GM19099 (cell line): ENCODE results near the gene AGPAT3.

ENCODE experiments used
- POLR2A ChIP-seq: IDR thresholded peaks from 3 replicates; pipeline ENCODE4 v1.6.1; 2011; ENCODE audit warnings: low read depth; ENCODE audit not compliant: insufficient read length; ENCODE audit errors: extremely low read depth

Gene AGPAT3

DNA sequence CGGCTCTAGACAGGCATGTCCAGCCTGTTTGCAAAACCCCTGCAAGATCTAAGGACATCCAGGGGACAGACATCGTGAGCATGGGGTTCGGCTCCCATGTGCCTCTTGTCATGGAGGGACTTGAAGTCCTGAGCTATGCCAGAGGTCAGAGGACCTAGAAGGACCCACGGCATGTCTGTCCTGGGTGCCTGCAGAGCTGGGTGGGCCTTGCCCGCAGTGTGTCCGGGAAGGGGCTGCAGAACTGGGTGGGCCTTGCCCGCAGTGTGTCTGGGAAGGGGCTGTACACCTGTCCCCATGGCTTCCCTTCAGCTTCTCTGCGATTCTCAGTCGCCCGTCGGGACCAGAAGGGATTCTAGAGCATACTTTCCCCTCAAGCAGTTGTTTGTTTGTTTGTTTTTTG is 127.1 kb downstream of the AGPAT3 start:
- TF ChIP-seq POLR2A, result no peak

DNA sequence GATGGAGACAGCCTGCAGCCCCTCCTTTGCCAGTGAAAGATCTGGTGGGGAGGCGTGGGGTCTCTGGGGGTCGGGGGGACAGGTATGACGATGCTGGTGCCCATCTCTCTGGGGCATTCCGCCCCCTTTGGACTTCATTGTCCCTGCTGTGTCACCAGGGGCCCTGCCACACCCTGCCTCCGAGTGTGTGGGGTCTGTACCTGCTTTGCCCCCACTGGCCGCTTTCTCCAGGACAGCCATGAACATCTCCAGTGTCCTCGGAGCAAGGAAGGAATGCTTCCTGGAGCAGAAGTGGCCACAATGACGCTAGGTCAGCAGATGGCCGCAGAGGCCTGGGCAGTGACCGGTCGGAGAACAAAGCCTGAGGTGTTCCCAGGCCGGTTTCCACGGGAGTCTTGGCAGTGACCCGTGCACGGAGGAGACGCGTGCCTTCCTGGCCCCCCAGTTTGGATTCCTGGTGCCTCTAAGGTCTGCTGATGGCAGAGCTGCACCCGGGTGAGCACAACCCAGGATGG is 128.5 kb downstream of the AGPAT3 start:
- TF ChIP-seq POLR2A, result no peak

DNA sequence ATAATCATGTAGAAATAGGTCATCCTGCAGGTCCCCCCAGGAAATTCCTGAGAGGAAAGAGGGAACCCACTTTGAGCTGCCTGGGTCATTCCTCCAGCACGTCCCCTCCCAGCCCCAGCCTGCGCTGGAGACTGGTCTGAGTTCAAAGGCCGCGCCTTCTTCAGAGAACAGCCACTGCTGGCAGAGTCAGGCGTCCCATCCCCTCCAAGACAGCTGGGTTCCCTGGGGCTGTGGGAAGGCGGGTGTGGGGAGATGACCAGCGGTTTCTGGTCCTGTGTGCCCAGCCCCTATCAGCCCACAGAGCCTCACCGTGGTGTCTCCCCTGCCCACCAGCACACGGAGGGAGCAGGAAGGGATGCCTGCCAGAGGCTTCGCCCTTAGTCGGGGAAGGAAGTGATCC is 129.1 kb downstream of the AGPAT3 start:
- TF ChIP-seq POLR2A, result no peak

DNA sequence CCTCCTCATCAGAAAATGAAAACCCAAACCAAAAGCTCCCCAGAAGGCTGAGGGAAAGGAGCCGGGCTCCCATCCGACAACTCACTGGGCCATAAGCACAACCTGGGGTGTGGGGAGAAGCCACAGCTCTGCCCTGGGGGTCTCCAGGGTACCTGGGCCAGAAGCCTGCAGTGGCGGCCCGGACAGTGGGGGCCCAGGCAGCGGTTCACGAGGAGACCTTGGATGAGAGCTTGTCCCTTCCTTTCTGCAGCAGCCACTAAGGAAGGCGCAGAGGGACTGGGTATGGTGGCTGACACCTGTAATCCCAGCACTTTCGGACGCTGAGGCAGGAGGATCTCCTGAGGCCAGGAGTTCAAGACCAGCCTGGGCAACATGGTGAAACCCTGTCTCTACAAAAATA is 129.6 kb downstream of the AGPAT3 start:
- TF ChIP-seq POLR2A, result no peak

DNA sequence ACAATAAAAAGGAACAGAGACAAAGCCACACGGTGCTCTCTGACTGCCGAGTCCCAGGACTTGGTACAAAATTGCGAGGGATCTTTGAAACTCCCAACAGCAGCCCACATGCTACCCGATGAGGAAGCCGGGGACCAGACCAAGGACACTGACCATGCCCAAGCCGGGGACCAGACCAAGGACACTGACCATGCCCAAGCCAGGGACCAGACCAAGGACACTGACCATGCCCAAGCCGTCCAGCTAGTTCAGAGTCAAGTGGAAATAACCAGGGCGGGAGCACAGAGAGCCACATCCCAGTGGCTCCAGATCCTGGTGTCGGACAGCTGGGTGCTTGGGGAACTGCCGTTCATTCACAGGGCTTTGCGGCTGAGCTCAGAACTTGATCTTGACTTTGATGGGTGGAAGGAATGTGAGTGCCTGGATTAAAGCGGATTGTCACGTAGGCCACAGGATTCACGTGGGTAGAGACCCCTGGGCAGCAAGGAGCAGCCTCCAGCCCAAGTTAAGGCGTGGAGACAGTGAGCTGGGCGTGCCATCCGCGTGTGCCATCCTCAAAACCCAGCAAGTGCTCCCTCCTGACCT is 130.6 kb downstream of the AGPAT3 start:
- no peak for TF ChIP-seq POLR2A

DNA sequence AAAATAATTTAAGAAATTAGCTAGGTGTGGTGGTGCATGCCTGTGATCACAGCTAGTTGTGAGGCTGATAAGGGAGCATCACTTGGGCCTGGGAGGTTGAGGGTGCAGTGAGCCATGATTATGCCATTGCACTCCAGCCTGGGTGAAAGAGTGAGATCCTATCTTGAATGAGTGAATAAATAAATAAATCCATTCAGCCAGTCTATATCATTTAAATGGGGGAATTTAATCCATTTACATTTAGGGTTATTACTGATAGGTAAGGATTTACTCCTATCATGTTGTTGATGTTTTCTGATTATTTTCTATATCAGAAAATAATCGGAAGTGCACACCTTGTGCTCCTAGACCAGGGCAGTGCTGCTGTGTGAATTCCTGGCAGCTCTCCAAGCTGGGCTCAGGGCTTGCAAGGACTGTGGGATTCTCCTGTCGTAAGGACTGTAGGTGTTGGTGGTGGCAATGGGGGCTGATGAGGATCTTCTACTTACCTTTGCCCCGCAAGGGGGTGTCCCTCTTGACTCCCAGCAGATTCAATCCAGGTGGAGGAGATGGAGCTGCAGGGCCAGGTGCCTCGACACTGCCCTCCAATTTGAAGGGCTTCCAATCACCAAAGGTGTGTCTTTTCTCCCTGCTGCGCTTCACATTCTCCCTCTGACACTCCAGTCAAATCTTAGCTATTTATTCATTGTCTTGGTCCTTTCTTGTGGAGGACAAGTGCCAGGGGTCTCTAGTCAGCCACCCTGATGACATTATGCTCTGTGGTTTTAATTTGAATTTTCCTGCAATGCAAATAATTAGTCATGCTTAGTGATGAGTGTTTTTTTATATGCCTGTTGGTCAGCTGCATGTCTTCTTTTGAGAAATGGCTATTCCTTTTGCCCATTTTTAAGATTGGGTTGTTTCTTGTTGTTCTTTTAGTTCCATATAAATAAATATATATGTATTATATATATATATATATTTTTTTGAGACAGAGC is 133.0 kb downstream of the AGPAT3 start:
- no peak for TF ChIP-seq POLR2A

DNA sequence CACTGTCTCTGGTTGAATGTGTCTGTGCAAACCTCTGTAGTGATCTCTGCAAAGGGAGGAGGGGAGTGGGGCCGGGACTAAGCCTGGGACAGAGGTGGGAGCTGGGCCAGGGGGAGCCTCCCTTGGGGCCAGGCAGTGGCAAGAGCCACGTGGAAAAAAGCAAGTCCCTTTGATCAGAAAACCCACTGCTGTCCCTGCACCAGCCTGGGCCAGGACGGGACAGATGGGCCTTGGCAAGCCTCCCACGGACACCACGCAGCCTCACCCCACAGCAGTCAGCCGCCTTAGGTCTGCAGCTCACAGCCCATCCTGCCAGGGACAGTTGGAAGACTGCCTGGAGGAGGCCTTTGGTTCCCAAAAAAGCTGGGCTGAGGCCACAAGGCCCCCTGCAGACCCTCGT is 135.3 kb downstream of the AGPAT3 start:
- TF ChIP-seq POLR2A, result no peak

DNA sequence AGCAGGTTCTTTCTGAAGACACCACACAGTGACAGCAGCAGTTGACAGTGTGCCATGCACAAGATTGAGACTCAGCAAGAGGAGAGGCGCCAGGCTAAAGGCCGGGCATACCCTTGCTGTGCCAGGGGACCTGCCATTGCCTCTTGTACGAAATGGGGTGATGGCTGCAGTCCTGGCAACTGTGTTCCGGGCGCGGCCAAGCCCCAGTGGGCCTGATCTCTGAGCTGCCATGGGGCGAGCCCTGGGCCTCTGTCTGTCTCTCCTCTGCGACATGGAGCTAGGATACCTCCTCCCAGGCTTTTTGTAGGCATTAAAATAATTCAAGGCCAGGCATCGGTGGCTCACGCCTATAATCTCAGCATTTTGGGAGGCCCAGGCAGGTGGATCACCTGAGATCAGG is 137.5 kb downstream of the AGPAT3 start:
- TF ChIP-seq POLR2A, result no peak

DNA sequence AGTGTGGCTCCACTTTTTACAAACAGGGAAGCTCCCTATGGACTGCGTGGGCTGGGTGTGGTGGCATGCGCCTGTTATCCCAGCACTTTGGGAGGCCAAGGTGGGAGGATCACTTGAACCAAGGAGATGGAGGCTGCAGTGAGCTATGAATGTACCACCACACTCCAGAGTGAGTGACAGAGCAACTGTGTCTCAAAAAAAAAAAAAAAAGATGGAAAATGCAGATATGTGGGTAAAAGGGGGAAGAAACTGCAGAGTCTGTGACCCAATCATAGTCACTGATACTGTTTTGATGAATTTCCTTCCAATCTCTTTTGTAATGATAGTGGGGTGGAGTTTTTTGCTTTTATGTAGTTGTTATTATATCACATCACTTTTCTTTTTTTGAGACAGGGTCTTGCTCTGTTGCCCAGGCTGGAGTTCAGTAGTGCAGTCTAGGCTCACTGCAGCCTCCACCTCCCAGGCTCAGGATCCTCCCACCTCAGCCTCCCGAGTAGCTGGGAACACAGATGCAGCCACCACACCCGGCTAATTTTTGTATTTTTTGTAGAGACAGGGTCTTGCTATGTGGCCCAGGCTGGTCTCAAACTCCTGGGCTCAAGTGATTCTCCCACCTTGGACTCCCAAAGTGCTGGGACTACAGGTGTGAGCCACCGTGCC is 138.4 kb downstream of the AGPAT3 start:
- TF ChIP-seq POLR2A, result no peak

DNA sequence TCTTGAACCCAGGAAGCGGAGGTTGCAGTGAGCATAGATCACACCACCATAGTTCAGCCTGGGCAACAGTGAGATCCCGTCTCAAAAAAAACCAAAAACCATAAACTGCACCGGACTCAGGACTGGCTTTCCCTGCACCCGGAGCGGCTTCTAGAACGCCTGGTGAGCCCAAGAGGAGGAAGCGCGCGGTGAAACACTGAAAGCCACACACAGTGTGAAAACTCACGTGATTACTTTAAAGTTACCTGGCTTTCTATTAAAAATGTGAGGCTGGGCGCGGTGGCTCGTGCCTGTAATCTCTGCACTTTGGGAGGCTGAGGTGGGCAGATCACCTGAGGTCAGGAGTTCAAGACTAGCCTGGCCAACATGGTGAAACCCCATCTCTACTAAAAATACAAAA is 140.0 kb downstream of the AGPAT3 start:
- TF ChIP-seq POLR2A, result no peak

DNA sequence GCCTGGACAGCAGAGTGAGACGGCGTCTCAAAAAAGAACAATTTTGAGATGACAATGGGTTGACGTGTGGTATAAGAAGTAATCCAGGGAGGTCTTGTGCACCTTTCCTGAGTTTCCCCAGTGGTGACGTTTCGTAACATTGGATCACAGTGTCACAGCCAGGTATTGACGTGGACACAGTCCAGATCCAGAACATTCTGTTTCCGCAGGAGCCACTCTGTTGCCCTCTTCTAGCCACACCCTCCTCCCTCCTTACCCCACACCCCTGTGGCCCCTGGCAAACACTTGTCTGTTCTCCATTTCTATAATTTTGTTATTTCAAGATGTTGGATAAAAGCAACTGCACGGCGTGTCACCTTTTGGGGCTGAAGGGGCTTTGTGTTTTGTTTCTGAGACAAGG is 140.6 kb downstream of the AGPAT3 start:
- no peak for TF ChIP-seq POLR2A

DNA sequence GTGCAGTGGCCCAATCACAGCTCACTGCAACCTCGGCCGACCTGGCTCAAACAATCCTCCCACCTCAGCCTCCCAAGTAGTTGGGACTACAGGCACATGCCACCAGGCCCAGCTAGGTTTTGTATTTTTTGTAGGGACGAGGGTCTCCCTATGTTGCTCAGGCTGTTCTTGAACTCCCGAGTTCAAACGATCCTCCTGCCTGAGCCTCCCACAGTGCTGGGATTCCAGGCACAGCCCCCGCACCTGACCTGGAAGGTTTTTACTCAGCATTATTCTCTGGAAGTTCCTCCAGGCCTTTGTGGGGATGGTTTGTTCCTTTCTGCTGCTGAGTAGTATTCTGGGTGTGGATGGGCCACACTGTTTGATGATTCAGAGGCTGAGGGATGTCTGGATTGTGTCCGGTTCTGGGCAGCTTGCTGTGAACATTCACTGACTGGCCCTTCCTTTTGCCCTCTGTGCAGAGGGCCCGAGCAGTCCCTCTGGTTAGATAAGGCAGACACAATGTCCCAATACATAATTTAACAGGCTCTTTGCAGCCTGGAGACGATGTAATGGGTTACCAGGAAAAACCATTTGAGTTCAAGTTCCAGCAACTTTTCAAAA is 141.1 kb downstream of the AGPAT3 start:
- no peak for TF ChIP-seq POLR2A

DNA sequence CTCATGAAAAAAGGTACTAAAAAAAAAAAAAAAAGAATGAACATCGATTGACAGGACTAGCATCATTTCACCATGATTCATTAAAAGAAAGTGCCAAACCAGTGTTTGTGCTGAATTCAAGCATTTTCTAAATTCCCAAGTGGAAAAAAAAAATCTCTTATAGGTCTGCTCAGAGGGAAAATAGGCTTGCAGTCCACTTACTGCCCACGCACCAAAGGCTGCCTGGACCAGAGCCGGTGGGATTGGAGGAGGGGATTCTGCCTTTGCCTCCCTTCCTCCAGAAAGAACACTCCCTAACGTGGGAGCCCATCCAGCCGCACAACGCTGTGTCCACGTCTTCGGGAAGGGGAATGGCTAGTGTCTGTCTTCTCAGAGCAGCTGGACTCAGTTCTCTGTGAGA is 141.6 kb downstream of the AGPAT3 start:
- no peak for TF ChIP-seq POLR2A

DNA sequence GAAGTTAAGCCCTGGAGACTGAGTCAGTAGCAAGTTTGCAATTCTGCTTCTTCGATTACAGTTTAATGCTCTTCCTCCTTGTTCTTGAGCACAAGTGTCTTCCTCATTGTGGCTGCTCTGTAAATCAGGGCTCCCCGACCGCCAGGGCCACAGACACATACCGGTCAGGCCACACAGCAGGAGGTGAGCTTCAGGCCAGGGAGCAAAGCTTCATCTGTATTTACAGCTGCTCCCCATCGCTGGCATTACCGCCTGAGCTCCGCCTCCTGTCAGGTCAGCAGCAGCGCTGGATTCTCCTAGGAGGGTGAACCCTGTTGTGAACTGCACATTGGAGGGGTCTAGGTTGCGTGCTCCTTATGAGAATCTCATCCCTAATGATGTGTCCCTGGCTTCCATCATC is 145.4 kb downstream of the AGPAT3 start:
- no peak for TF ChIP-seq POLR2A

DNA sequence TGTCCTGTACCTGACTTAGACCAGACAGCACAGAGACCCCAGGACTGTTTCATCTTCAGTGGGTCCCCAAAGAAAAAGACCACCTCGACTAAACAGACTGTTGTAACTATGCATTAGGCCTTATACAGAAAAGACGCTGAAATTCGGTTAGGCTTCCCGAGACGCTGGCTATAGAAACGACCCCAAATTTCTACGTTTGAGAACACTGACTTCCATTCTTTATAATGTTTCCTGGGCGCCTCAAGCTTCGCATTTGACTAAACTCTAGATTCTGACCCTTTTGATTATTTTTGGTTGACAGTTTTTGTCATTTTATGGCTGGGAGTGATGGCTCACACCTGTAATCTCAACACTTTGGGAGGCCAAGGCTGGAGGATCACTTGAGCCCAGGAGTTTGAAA is 146.1 kb downstream of the AGPAT3 start:
- TF ChIP-seq POLR2A, result no peak
